Peyer's patch (tissue), 4 donors: ENCODE measurements around the gene POLDIP2.

Experiments
- CTCF ChIP-seq, 6 experiments: fragments of 450-650 bp in 4 of 6; fragments of 200-600 bp in 2 of 6; sonication (generic) in 1 of 6; IDR thresholded peaks; one replicate each; pipeline ENCODE4 v1.5.1; 2017 to 2019; ENCODE audit warnings: antibody characterized with exemption in 6 of 6, mild to moderate bottlenecking in 3 of 6, moderate library complexity in 1 of 6
- POLR2A ChIP-seq, 2 donors: fragments of 450-650 bp; IDR thresholded peaks; one replicate each; pipeline ENCODE4 v1.5.1; 2017; ENCODE audit warnings: antibody characterized with exemption in 2 of 2, mild to moderate bottlenecking in 2 of 2, moderate library complexity in 2 of 2

GRCh38 chr17:28325211-28325610, 32.1 kb downstream of the POLDIP2 start:
- TF ChIP-seq CTCF (IDR thresholded peaks at IDR 0.05): no peak
- TF ChIP-seq POLR2A (IDR thresholded peaks at IDR 0.05): no peak
